GM20000 (cell line): ENCODE results near the gene TM9SF3.

Experiments
- DNase-seq: peaks from one replicate; pipeline ENCODE4 v3.0.0; 2012; ENCODE audit warnings: low spot score
- TF ChIP-seq, protein P1 (sequence below): IDR thresholded peaks from 2 replicates; pipeline ENCODE4 v1.5.1; 2012; ENCODE audit warnings: mild to moderate bottlenecking, control low read depth; ENCODE audit errors: extremely low read depth, missing control alignments

Gene TM9SF3

DNA sequence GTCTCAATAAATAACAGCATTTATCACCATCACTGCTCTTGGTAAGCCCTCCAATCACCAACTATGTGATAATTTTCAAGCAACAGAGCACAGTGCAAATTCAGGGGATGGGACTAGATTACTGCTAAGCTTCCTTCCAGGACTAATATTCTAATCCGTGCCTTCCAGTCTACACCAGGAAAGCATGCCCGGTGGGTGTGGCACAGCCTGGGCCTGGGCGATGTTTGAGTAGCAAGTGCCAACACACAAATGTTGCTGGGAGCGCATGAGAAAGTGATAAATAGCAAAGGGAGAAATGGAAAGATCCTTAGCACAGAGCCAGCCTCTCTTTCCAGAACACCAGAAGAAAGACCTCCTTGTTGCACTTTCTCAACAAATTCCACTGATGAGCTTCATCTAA is 13.5 kb upstream of the TM9SF3 start:
- TF ChIP-seq, protein P1, sequence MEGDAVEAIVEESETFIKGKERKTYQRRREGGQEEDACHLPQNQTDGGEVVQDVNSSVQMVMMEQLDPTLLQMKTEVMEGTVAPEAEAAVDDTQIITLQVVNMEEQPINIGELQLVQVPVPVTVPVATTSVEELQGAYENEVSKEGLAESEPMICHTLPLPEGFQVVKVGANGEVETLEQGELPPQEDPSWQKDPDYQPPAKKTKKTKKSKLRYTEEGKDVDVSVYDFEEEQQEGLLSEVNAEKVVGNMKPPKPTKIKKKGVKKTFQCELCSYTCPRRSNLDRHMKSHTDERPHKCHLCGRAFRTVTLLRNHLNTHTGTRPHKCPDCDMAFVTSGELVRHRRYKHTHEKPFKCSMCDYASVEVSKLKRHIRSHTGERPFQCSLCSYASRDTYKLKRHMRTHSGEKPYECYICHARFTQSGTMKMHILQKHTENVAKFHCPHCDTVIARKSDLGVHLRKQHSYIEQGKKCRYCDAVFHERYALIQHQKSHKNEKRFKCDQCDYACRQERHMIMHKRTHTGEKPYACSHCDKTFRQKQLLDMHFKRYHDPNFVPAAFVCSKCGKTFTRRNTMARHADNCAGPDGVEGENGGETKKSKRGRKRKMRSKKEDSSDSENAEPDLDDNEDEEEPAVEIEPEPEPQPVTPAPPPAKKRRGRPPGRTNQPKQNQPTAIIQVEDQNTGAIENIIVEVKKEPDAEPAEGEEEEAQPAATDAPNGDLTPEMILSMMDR: no peak
- no peak for DNase-seq

DNA sequence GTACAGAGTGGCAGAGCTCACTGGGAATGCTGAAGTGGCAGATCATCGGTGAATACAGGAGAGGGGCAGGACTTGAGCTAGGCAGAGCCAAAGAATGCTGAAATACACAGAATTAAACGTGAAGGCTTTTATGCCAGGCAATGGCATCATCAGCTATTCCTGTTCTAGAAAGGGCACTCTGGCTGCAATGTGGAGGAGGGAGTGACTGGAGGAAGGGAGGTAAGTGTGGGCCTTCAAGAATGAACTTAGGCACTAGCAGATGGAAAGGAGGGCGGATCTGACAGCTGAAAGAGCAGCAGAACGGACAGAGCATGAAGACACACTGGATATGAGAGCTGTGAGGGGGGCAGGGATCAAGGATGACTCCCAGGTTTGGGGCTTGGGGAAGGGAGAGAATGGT is 12.0 kb upstream of the TM9SF3 start:
- DNase-seq: no peak
- TF ChIP-seq, protein P1: no peak

DNA sequence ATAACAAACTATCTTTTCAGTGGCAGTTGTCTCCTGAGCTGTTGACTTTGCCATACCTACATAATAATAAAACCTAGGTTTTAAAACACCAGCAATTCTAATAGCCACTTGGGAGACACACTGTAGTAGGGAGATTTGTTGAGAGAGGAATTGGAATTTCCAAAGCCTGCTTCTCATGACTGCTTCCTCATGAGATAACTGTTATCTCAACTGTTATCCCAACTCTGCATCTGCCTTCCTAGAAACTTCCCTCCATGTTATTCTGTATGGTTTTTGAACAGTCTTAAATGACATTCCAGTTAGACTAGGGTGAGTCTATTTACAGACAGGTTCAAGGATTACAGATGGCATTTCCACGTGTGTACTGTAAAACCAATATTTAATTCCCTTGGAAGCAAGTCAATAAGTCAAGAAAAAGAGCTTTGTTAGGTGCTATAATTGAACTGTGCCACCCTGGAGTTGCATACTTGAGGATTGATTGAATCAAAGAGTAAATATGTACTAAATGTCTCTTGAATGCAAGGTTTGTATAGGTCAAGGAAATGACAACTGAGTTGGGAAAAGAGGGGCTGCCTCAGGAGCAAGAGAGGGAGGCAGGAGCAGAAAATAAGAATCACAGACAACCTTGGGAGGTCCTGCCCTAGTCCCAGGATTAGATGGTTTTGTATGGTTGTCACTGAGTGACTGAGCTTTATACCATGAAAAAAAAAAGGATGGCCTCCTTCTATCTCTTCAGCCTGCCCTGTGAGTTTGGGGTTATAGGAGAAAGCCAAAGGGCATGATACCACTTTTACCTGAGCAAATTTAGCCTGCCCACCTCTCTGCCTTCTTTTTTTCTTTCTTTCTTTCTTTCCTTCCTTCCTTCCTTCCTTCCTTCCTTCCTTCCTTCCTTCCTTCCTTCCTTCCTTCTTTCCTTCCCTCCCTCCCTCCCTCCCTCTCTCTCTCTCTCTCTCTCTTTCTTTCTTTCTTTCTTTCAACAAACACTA is 9.9 kb upstream of the TM9SF3 start:
- TF ChIP-seq, protein P1: no peak
- no peak for DNase-seq

DNA sequence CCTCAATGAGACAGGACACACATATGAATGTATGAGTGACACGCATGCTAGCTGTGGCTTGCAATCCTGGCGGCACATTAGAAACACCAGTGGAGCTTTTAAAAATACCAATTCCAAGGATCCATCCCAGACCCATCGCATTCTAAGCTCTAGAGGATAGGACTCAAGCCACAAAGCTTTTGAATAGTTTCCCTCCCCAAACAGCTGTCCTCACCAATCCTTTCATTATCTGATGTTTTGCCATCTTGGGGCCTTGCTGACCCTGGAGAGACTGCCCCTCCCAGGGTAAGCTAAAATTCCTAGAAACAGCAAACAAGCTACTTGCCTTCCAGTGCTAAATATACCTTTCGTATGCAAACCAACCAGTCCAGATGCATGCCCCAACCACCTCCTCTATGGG is 8.9 kb upstream of the TM9SF3 start:
- TF ChIP-seq, protein P1: no peak
- DNase-seq: no peak

DNA sequence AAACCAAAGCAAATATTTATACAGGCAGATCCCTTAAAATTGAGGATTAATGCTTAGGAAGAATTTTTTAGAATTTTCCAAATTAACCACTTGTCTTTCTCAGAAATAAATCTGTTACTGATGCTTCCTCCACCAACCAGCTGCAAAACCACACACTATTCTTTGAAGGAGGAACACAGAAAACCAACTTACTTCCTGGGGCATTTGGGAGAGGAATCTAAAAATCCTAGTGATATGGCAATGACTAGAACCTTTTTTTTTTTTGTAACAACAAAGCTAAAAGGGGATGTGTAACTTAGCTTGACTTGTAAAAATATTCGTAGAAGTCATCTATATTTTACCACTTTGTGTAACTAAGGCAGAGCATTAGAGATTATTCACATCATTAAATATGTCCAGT is 5.1 kb upstream of the TM9SF3 start:
- TF ChIP-seq, protein P1: no peak

DNA sequence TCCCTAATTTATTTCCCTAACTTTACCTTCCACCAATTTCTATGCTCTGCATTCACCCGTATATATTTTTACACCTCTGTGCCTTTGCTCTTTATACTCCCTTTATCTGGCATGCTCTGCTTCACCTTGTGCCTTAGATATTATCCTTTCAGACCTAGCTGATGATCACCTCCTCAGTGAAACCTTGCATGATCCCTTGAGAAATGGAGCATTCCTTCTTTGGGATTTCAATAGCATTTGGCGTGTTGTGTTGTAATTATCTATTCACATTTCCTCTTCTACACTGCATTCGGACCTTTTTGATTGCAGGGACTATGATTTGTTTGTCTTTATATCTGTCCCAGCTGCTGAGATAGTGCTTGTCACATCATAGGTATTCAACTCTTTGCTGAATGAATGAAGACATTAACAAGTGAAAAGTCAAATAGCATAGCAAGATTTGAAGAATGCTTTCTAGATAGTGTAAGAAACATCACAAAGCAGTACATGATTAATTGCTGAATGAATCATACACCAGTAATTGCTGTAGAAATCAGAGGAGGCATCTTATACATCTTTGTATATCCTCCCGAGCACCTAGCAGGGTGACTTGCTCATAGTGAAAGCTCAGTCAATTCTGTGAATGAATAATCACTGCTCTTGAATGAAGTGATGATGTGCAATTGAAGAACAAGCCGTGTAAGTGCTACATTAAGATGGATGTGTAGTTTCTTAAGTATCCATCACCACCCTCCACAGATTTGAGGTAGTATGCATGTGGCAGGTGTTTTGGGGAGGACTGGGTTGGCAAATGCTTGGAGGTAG is 2.0 kb upstream of the TM9SF3 start:
- TF ChIP-seq, protein P1: no peak
- peak; percentile 65 for DNase-seq

More for the DNA sequence above, 5.1 kb upstream of the TM9SF3 start:
- no peak for DNase-seq
